Activated T-helper 1 cell treated with anti-CD3 and anti-CD28 coated beads, Interleukin-12 subunit alpha, Interleukin-12 subunit beta, Interleukin-2, Interleukin-4 antibody, amounts not matched to agents 30 ng/mL and 10 ng/mL and 1 ng/mL, durations not matched to agents 14 hours and 24 hours and 36 hours (primary cell): Measurements from ENCODE around the gene APOBEC3A. TPM values are rescaled to one million over a fixed set of nuclear protein-coding genes. Genes with fewer than 3 reads are reported as not detected.
A peak's percentile ranks its signal among the peaks of the same experiment; 100 is the strongest.
"Not testable (repeated sequence)": the region's sequence is repeated elsewhere in the genome, so short reads cannot be mapped to it uniquely, and the experiment has no call there.

ENCODE experiments used
- DNase-seq: peaks from one replicate; pipeline ENCODE4 v3.0.0; 2021; ENCODE audit warnings: low spot score
- H3K27ac Mint-ChIP-seq: one replicate; pipeline ENCODE4 v1.8.0; 2021; ENCODE audit warnings: mild to moderate bottlenecking, mixed read lengths
- H3K27me3 Mint-ChIP-seq: one replicate; pipeline ENCODE4 v1.8.0; 2022; ENCODE audit warnings: mild to moderate bottlenecking, moderate library complexity, mixed read lengths; ENCODE audit not compliant: insufficient read depth
- H3K36me3 Mint-ChIP-seq: one replicate; pipeline ENCODE4 v1.8.0; 2021; ENCODE audit warnings: low read depth, mixed read lengths
- H3K4me1 Mint-ChIP-seq: one replicate; pipeline ENCODE4 v1.8.0; 2021; ENCODE audit warnings: low read depth, mixed read lengths
- H3K4me3 Mint-ChIP-seq: one replicate; pipeline ENCODE4 v1.8.0; 2021; ENCODE audit warnings: mild to moderate bottlenecking, moderate library complexity, mixed read lengths
- H3K9me3 Mint-ChIP-seq: one replicate; pipeline ENCODE4 v1.8.0; 2021; ENCODE audit warnings: mixed read lengths
- intact Hi-C: fragments of 100-400 bp; cut with micrococcal nuclease; formaldehyde crosslinking; loops from one replicate; pipeline ENCODE4 v1.15.1; 2024
- total RNA-seq: library from RNA; stranded (reverse); gene quantifications from 2 replicates; pipeline ENCODE4 v1.2.3, GENCODE V29; 2022

Gene APOBEC3A
- total RNA-seq, 1 donor from 2014 or later: not detected

GRCh38 chr22:39003165-39003638 is 45.8 kb downstream of the APOBEC3A start:
- Mint-ChIP-seq H3K36me3 (no peaks in the 10 kb centered on the region), H3K27me3 (peaks cover 18% of the 10 kb centered on the region), H3K9me3 (no peaks in the 10 kb centered on the region), H3K27ac (no peak overlapping the region), H3K4me1 (peaks cover 8% of the 10 kb centered on the region), H3K4me3 (no peak overlapping the region)
- DNase-seq: peak; percentile 68
- intact Hi-C loops: loop anchor here (1.0 to 5.0 kb wide), 5 partner anchors 18 to 133 kb away; no protein-coding TSS in a partner anchor

DNA sequence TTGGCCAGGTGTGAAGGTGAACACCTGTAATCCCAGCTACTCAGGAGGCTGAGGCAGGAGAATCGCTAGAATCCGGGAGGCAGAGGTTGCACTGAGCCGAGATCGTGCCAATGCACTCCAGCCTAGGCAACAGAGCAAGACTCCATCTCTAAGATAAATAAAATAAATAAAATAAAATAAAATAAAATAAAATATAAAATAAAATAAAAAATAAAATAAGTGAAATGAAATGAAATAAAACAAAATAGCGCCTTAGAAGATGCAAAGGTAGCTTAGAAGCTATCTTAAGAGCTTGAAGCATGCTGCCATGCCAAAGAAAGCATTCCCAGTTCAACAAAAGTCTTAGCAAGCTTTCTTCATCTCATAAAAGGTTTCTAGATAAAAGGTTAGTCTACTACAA is 49.8 kb downstream of the APOBEC3A start:
- DNase-seq: no peak
- H3K4me3 Mint-ChIP-seq: no peak overlapping the region
- H3K4me1 Mint-ChIP-seq: peaks cover 11% of the 10 kb centered on the region
- no peak overlapping the region for H3K27ac Mint-ChIP-seq
- H3K27me3 Mint-ChIP-seq: peaks cover 8% of the 10 kb centered on the region
- no peaks in the 10 kb centered on the region for H3K36me3 Mint-ChIP-seq
- intact Hi-C loops: loop anchor here (1.0 to 5.0 kb wide), 5 partner anchors 80 to 300 kb away; no protein-coding TSS in a partner anchor
- no peaks in the 10 kb centered on the region for H3K9me3 Mint-ChIP-seq

GRCh38 chr22:39008271-39008850 is 51.0 kb downstream of the APOBEC3A start:
- not testable (repeated sequence) for H3K36me3 Mint-ChIP-seq, H3K4me3 Mint-ChIP-seq, H3K9me3 Mint-ChIP-seq, H3K27me3 Mint-ChIP-seq, H3K27ac Mint-ChIP-seq, DNase-seq
- intact Hi-C loops: loop anchor here (5.0 kb wide), 1 partner anchor 299 kb away; no protein-coding TSS in a partner anchor
- peaks cover 15% of the 10 kb centered on the region for H3K4me1 Mint-ChIP-seq

- intact Hi-C loops: loop anchor here (5.0 kb wide), 1 partner anchor 86 kb away; the partner anchor contains the start of gene APOBEC3H
- H3K4me3 Mint-ChIP-seq: no peak overlapping the region
- no peak for DNase-seq
- H3K4me1 Mint-ChIP-seq: peaks cover 25% of the 10 kb centered on the region
- peaks cover 1% of the 10 kb centered on the region for H3K36me3 Mint-ChIP-seq
- no peaks in the 10 kb centered on the region for H3K9me3 Mint-ChIP-seq
- H3K27me3 Mint-ChIP-seq: peaks cover 7% of the 10 kb centered on the region
- no peak overlapping the region for H3K27ac Mint-ChIP-seq
Measured at GRCh38 chr22:39010946-39011345, 53.5 kb downstream of the APOBEC3A start.

Other genes starting within 250 kb of the APOBEC3A start
- 146 and 154 TPM in 2 replicates for gene SUN2, start 201.6 kb upstream of the APOBEC3A start, total RNA-seq
- 5.0 TPM in 2 replicates for gene DNAL4, start 163.5 kb upstream of the APOBEC3A start, total RNA-seq
- 1.2 and 1.3 TPM in 2 replicates for gene NPTXR, start 113.6 kb upstream of the APOBEC3A start, total RNA-seq
- 171 and 178 TPM in 2 replicates for gene CBX6, start 85.4 kb upstream of the APOBEC3A start, total RNA-seq
- gene APOBEC3B, start 24.7 kb downstream of the APOBEC3A start, total RNA-seq: 17.9 and 19.5 TPM in 2 replicates
- gene APOBEC3C, start 56.6 kb downstream of the APOBEC3A start, total RNA-seq: 71.5 and 73.2 TPM in 2 replicates
- 23.6 and 26.9 TPM in 2 replicates for gene APOBEC3D, start 63.5 kb downstream of the APOBEC3A start, total RNA-seq
- 19.0 and 21.6 TPM in 2 replicates for gene APOBEC3F, start 83.3 kb downstream of the APOBEC3A start, total RNA-seq
- gene APOBEC3G, start 119.7 kb downstream of the APOBEC3A start, total RNA-seq: 53.7 and 56.7 TPM in 2 replicates
- gene APOBEC3H, start 139.6 kb downstream of the APOBEC3A start, total RNA-seq: 5.0 and 7.4 TPM in 2 replicates
- gene CBX7, start 195.1 kb downstream of the APOBEC3A start, total RNA-seq: 12.7 and 13.8 TPM in 2 replicates